Measurements from ENCODE around the gene CSNK2A1.
"Not testable (repeated sequence)": the region's sequence is repeated elsewhere in the genome, so short reads cannot be mapped to it uniquely, and the experiment has no call there.

Gene CSNK2A1

GRCh38 chr20:504632-505075, 38.9 kb downstream of the CSNK2A1 start:
- no peak for TF ChIP-seq ZNF274 (IDR thresholded peaks at IDR 0.05; ENCODE audit: low read depth, low read length)

GRCh38 chr20:503048-503737, 40.4 kb downstream of the CSNK2A1 start:
- no peak for TF ChIP-seq ZNF274 (IDR thresholded peaks at IDR 0.05; ENCODE audit: low read depth, low read length)
- H3K4me3 ChIP-seq (ENCODE audit: low read length), result no peak overlapping the region

More at GRCh38 chr20:504632-505075, 38.9 kb downstream of the CSNK2A1 start:
- H3K4me3 ChIP-seq (ENCODE audit: low read length), result no peak overlapping the region

- no peak overlapping the region for H3K4me3 ChIP-seq (ENCODE audit: low read length)
- TF ChIP-seq ZNF274 (IDR thresholded peaks at IDR 0.05; ENCODE audit: low read depth, low read length), result no peak
These were observed 45.6 kb downstream of the CSNK2A1 start for GRCh38 chr20:497979-498378.

GRCh38 chr20:496126-496696, 47.4 kb downstream of the CSNK2A1 start:
- TF ChIP-seq ZNF274 (IDR thresholded peaks at IDR 0.05; ENCODE audit: low read depth, low read length), result no peak
- H3K4me3 ChIP-seq (ENCODE audit: low read length), result no peak overlapping the region

- TF ChIP-seq ZNF274 (IDR thresholded peaks at IDR 0.05; ENCODE audit: low read depth, low read length), result no peak
- no peak overlapping the region for H3K4me3 ChIP-seq (ENCODE audit: low read length)
These were observed 51.4 kb downstream of the CSNK2A1 start for GRCh38 chr20:492159-492558.

- no peak overlapping the region for H3K4me3 ChIP-seq (ENCODE audit: low read length)
- TF ChIP-seq ZNF274 (IDR thresholded peaks at IDR 0.05; ENCODE audit: low read depth, low read length), result no peak
These were observed 55.9 kb downstream of the CSNK2A1 start for GRCh38 chr20:487655-488054.

GRCh38 chr20:483815-484644, 59.6 kb downstream of the CSNK2A1 start:
- H3K4me3 ChIP-seq (ENCODE audit: low read length), result no peak overlapping the region
- no peak for TF ChIP-seq ZNF274 (IDR thresholded peaks at IDR 0.05; ENCODE audit: low read depth, low read length)

GRCh38 chr20:481167-481566, 62.4 kb downstream of the CSNK2A1 start:
- no peak for TF ChIP-seq ZNF274 (IDR thresholded peaks at IDR 0.05; ENCODE audit: low read depth, low read length)
- H3K4me3 ChIP-seq (ENCODE audit: low read length), result no peak overlapping the region

- no peak for TF ChIP-seq ZNF274 (IDR thresholded peaks at IDR 0.05; ENCODE audit: low read depth, low read length)
- no peak overlapping the region for H3K4me3 ChIP-seq (ENCODE audit: low read length)
These were observed 63.5 kb downstream of the CSNK2A1 start for GRCh38 chr20:480044-480443.

GRCh38 chr20:479487-479886, 64.1 kb downstream of the CSNK2A1 start:
- no peak overlapping the region for H3K4me3 ChIP-seq (ENCODE audit: low read length)
- TF ChIP-seq ZNF274 (IDR thresholded peaks at IDR 0.05; ENCODE audit: low read depth, low read length), result no peak

GRCh38 chr20:478949-479429, 64.6 kb downstream of the CSNK2A1 start:
- TF ChIP-seq ZNF274 (IDR thresholded peaks at IDR 0.05; ENCODE audit: low read depth, low read length), result no peak
- no peak overlapping the region for H3K4me3 ChIP-seq (ENCODE audit: low read length)

GRCh38 chr20:478010-478948, 65.3 kb downstream of the CSNK2A1 start:
- TF ChIP-seq ZNF274 (IDR thresholded peaks at IDR 0.05; ENCODE audit: low read depth, low read length), result no peak
- H3K4me3 ChIP-seq (ENCODE audit: low read length), result no peak overlapping the region

- not testable (repeated sequence) for H3K4me3 ChIP-seq (ENCODE audit: low read length)
These were observed 66.9 kb downstream of the CSNK2A1 start for GRCh38 chr20:476561-477249.
